WTC11 (cell line): ENCODE results near the gene HSPA4. TPM values are rescaled to one million over a fixed set of nuclear protein-coding genes. Genes with fewer than 3 reads are reported as not detected.
"Not testable (repeated sequence)": the region's sequence is repeated elsewhere in the genome, so short reads cannot be mapped to it uniquely, and the experiment has no call there.

Source experiments
- ATAC-seq: fragments of 200-7000 bp; cut with Tn5 transposase; 2 replicates; pipeline ENCODE4 v1.10.0; 2021; ENCODE audit warnings: mild to moderate bottlenecking, moderate library complexity
- CTCF ChIA-PET: fragments of 300-600 bp; sonication (Branson Sonifier 250); formaldehyde crosslinking; loops from one replicate; lab custom pipeline; 2021; ENCODE audit warnings: antibody characterized with exemption; lab: Charles Lee
- POLR2A ChIA-PET: fragments of 350-600 bp; sonication (Branson Sonifier 250); formaldehyde crosslinking; loops from one replicate; lab custom pipeline; 2021; ENCODE audit warnings: antibody characterized with exemption; lab: Charles Lee
- DNase-seq: peaks from one replicate; pipeline ENCODE4 v3.0.0; 2021; ENCODE audit warnings: low spot score
- H3K27ac Mint-ChIP-seq: 2 replicates; pipeline ENCODE4 v1.8.0; 2021; ENCODE audit warnings: mixed read lengths
- H3K27me3 Mint-ChIP-seq: 2 replicates; pipeline ENCODE4 v1.8.0; 2021; ENCODE audit warnings: low read depth, mild to moderate bottlenecking, moderate library complexity, mixed read lengths
- H3K36me3 Mint-ChIP-seq: 2 replicates; pipeline ENCODE4 v1.8.0; 2021; ENCODE audit warnings: mixed read lengths
- H3K4me1 Mint-ChIP-seq: 2 replicates; pipeline ENCODE4 v1.8.0; 2022; ENCODE audit warnings: mixed read lengths
- H3K4me3 Mint-ChIP-seq: 2 replicates; pipeline ENCODE4 v1.8.0; 2021; ENCODE audit warnings: mild to moderate bottlenecking, moderate library complexity, mixed read lengths
- H3K9me3 Mint-ChIP-seq: 2 replicates; pipeline ENCODE4 v1.8.0; 2021; ENCODE audit warnings: mixed read lengths
- FOXK1 ChIP-seq: sonication (generic); formaldehyde crosslinking; IDR thresholded peaks from 2 replicates; pipeline ENCODE4 v1.8.0; 2022; ENCODE audit warnings: mild to moderate bottlenecking, moderate library complexity, missing genetic modification reagents
- GRHL2 ChIP-seq: fragments of 250-450 bp; sonication (Bioruptor Pico); IDR thresholded peaks from 2 replicates; pipeline ENCODE4 v1.8.0; 2022; ENCODE audit warnings: mild to moderate bottlenecking, moderate library complexity; ENCODE audit not compliant: insufficient replicate concordance, severe bottlenecking
- HMGA2 ChIP-seq: fragments of 250-450 bp; sonication (Bioruptor Pico); IDR thresholded peaks from 2 replicates; pipeline ENCODE4 v1.4.0; 2021; ENCODE audit warnings: mild to moderate bottlenecking, moderate library complexity
- IRF2 ChIP-seq: sonication (generic); formaldehyde crosslinking; IDR thresholded peaks from 2 replicates; pipeline ENCODE4 v1.8.0; 2022; ENCODE audit warnings: low read depth, missing genetic modification reagents, borderline replicate concordance
- MXD4 ChIP-seq: fragments of 250-450 bp; sonication (Bioruptor Pico); IDR thresholded peaks from 2 replicates; pipeline ENCODE4 v1.8.0; 2021; ENCODE audit warnings: mild to moderate bottlenecking, moderate library complexity, borderline replicate concordance
- MYBL2 ChIP-seq: sonication (generic); formaldehyde crosslinking; IDR thresholded peaks from 2 replicates; pipeline ENCODE4 v1.8.1; 2023; ENCODE audit warnings: mild to moderate bottlenecking, moderate library complexity, missing genetic modification reagents
- TEAD1 ChIP-seq: sonication (generic); formaldehyde crosslinking; IDR thresholded peaks from 2 replicates; pipeline ENCODE4 v1.8.0; 2022; ENCODE audit warnings: mild to moderate bottlenecking, missing genetic modification reagents
- TP53 ChIP-seq: sonication (generic); formaldehyde crosslinking; IDR thresholded peaks from 2 replicates; pipeline ENCODE4 v1.8.1; 2023; ENCODE audit warnings: mild to moderate bottlenecking, missing genetic modification reagents
- ZNF232 ChIP-seq: sonication (generic); formaldehyde crosslinking; IDR thresholded peaks from 2 replicates; pipeline ENCODE4 v1.8.0; 2022; ENCODE audit warnings: mild to moderate bottlenecking, missing genetic modification reagents
- total RNA-seq: library from RNA; stranded (reverse); gene quantifications from 3 replicates; pipeline ENCODE4 v1.2.3, GENCODE V29; 2021
- TF ChIP-seq, protein P1 (sequence below): sonication (generic); formaldehyde crosslinking; IDR thresholded peaks from 2 replicates; pipeline ENCODE4 v1.8.0; 2022; ENCODE audit warnings: missing genetic modification reagents
- TF ChIP-seq, protein P2 (sequence below): fragments of 200-600 bp; IDR thresholded peaks from 2 replicates; pipeline ENCODE4 v1.8.0; 2022; ENCODE audit warnings: antibody characterized with exemption
- TF ChIP-seq, protein P3 (sequence below): sonication (generic); formaldehyde crosslinking; IDR thresholded peaks from 2 replicates; pipeline ENCODE4 v1.8.0; 2022; ENCODE audit warnings: mild to moderate bottlenecking, missing genetic modification reagents
- TF ChIP-seq, protein P4 (sequence below): sonication (generic); formaldehyde crosslinking; IDR thresholded peaks from 2 replicates; pipeline ENCODE4 v1.8.0; 2022; ENCODE audit warnings: mild to moderate bottlenecking, missing genetic modification reagents
- TF ChIP-seq, protein P5 (sequence below): sonication (generic); formaldehyde crosslinking; IDR thresholded peaks from 2 replicates; pipeline ENCODE4 v1.8.0; 2022; ENCODE audit warnings: mild to moderate bottlenecking, missing genetic modification reagents
- TF ChIP-seq, protein P6 (sequence below): fragments of 250-450 bp; sonication (Bioruptor Pico); IDR thresholded peaks from 2 replicates; pipeline ENCODE4 v2.1.2; 2022; ENCODE audit warnings: mild to moderate bottlenecking, moderate library complexity
- TF ChIP-seq, protein P7 (sequence below): fragments of 250-450 bp; sonication (Bioruptor Pico); conservative IDR thresholded peaks from 2 replicates; pipeline ENCODE4 v1.9.0; 2021; ENCODE audit warnings: mild to moderate bottlenecking

HSPA4 gene
- total RNA-seq, 1 experiment from 2014 or later: 363 TPM

DNA sequence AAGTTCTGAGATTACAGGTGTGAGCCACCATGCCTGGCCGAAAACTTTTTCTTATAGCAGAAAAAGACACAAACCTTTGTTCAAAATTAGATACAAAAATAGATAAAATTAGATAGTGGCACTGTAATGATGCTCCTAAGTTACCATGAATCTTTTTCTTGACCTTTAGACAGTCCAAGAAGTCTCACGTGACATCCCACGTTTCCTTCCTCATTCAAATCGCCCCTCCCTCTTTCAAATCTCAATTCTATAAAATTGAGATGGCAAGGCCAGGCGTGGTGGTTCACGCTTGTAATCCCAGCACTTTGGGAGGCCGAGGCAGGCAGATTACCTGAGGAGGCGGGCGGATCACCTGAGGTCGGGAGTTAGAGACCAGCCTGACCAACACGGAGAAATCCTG, 17.7 kb upstream of the HSPA4 start (continued):
- TF ChIP-seq, protein P1, sequence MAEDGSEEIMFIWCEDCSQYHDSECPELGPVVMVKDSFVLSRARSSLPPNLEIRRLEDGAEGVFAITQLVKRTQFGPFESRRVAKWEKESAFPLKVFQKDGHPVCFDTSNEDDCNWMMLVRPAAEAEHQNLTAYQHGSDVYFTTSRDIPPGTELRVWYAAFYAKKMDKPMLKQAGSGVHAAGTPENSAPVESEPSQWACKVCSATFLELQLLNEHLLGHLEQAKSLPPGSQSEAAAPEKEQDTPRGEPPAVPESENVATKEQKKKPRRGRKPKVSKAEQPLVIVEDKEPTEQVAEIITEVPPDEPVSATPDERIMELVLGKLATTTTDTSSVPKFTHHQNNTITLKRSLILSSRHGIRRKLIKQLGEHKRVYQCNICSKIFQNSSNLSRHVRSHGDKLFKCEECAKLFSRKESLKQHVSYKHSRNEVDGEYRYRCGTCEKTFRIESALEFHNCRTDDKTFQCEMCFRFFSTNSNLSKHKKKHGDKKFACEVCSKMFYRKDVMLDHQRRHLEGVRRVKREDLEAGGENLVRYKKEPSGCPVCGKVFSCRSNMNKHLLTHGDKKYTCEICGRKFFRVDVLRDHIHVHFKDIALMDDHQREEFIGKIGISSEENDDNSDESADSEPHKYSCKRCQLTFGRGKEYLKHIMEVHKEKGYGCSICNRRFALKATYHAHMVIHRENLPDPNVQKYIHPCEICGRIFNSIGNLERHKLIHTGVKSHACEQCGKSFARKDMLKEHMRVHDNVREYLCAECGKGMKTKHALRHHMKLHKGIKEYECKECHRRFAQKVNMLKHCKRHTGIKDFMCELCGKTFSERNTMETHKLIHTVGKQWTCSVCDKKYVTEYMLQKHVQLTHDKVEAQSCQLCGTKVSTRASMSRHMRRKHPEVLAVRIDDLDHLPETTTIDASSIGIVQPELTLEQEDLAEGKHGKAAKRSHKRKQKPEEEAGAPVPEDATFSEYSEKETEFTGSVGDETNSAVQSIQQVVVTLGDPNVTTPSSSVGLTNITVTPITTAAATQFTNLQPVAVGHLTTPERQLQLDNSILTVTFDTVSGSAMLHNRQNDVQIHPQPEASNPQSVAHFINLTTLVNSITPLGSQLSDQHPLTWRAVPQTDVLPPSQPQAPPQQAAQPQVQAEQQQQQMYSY (CRISPR knock-in tag): no peak
- TF ChIP-seq, protein P2, sequence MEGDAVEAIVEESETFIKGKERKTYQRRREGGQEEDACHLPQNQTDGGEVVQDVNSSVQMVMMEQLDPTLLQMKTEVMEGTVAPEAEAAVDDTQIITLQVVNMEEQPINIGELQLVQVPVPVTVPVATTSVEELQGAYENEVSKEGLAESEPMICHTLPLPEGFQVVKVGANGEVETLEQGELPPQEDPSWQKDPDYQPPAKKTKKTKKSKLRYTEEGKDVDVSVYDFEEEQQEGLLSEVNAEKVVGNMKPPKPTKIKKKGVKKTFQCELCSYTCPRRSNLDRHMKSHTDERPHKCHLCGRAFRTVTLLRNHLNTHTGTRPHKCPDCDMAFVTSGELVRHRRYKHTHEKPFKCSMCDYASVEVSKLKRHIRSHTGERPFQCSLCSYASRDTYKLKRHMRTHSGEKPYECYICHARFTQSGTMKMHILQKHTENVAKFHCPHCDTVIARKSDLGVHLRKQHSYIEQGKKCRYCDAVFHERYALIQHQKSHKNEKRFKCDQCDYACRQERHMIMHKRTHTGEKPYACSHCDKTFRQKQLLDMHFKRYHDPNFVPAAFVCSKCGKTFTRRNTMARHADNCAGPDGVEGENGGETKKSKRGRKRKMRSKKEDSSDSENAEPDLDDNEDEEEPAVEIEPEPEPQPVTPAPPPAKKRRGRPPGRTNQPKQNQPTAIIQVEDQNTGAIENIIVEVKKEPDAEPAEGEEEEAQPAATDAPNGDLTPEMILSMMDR: no peak
- TF ChIP-seq, protein P3, sequence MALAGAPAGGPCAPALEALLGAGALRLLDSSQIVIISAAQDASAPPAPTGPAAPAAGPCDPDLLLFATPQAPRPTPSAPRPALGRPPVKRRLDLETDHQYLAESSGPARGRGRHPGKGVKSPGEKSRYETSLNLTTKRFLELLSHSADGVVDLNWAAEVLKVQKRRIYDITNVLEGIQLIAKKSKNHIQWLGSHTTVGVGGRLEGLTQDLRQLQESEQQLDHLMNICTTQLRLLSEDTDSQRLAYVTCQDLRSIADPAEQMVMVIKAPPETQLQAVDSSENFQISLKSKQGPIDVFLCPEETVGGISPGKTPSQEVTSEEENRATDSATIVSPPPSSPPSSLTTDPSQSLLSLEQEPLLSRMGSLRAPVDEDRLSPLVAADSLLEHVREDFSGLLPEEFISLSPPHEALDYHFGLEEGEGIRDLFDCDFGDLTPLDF (CRISPR knock-in tag): no peak
- TF ChIP-seq FOXK1 (CRISPR knock-in tag) (no peak), MYBL2 (CRISPR knock-in tag) (no peak), GRHL2 (no peak)
- TF ChIP-seq, protein P4, sequence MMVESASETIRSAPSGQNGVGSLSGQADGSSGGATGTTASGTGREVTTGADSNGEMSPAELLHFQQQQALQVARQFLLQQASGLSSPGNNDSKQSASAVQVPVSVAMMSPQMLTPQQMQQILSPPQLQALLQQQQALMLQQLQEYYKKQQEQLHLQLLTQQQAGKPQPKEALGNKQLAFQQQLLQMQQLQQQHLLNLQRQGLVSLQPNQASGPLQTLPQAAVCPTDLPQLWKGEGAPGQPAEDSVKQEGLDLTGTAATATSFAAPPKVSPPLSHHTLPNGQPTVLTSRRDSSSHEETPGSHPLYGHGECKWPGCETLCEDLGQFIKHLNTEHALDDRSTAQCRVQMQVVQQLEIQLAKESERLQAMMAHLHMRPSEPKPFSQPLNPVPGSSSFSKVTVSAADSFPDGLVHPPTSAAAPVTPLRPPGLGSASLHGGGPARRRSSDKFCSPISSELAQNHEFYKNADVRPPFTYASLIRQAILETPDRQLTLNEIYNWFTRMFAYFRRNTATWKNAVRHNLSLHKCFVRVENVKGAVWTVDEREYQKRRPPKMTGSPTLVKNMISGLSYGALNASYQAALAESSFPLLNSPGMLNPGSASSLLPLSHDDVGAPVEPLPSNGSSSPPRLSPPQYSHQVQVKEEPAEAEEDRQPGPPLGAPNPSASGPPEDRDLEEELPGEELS: no peak

DNA sequence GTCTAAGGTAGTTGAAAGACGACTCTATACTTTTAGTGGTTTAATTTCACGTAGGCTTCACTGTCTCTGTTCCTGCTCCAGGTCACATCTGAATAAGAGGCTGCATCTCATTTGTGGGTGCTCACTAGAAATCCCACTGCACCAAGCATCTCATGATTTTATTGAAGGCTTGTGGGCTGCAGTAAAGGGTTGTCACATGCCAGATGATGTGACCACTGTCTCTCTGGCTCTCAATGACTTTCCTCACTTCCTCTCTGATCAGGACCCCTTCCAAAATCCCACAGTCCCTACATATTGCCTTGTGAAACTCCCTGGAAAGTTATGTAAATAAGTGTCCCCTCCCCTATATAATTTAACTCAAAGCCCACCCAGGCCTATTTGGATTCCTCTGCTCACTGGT, 16.6 kb upstream of the HSPA4 start:
- no peak overlapping the region for H3K4me3 Mint-ChIP-seq
- no peaks in the 10 kb centered on the region for H3K9me3 Mint-ChIP-seq
- POLR2A ChIA-PET: interaction anchor here (0.6 kb wide), 1 partner anchor 18 kb away, joined by 3 read pairs; no protein-coding TSS in a partner anchor
- TF ChIP-seq, protein P5, sequence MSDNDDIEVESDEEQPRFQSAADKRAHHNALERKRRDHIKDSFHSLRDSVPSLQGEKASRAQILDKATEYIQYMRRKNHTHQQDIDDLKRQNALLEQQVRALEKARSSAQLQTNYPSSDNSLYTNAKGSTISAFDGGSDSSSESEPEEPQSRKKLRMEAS (CRISPR knock-in tag): no peak
- CTCF ChIA-PET: interaction anchor here (0.6 kb wide), 1 partner anchor 1771 kb away, joined by 4 read pairs; no protein-coding TSS in a partner anchor
- peaks cover 13% of the 10 kb centered on the region for H3K4me1 Mint-ChIP-seq
- no peaks in the 10 kb centered on the region for H3K36me3 Mint-ChIP-seq
- H3K27me3 Mint-ChIP-seq: no peaks in the 10 kb centered on the region
- no peak for DNase-seq
- no peak overlapping the region for H3K27ac Mint-ChIP-seq
- no peak for ATAC-seq

DNA sequence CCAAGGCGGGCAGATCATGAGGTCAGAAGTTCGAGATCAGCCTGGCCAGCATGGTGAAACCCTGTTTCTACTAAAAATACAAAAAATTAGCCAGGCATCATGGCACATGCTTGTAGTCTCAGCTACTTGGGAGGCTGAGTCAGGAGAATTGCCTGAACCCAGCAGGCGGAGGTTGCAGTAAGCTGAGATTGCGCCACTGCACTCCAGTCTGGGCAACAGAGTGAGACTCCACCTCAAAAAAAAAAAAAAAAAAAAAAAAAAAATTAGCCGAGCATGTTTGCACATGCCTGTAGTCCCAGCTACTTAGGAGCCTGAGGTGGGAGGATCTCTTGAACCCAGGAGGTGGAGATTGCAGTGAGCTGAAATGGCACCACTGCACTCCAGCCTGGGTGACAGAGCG, 15.1 kb upstream of the HSPA4 start:
- H3K9me3 Mint-ChIP-seq, DNase-seq, ATAC-seq, H3K4me3 Mint-ChIP-seq, POLR2A ChIA-PET, H3K36me3 Mint-ChIP-seq, H3K27ac Mint-ChIP-seq, CTCF ChIA-PET, H3K27me3 Mint-ChIP-seq: not testable (repeated sequence)
- peaks cover 16% of the 10 kb centered on the region for H3K4me1 Mint-ChIP-seq

DNA sequence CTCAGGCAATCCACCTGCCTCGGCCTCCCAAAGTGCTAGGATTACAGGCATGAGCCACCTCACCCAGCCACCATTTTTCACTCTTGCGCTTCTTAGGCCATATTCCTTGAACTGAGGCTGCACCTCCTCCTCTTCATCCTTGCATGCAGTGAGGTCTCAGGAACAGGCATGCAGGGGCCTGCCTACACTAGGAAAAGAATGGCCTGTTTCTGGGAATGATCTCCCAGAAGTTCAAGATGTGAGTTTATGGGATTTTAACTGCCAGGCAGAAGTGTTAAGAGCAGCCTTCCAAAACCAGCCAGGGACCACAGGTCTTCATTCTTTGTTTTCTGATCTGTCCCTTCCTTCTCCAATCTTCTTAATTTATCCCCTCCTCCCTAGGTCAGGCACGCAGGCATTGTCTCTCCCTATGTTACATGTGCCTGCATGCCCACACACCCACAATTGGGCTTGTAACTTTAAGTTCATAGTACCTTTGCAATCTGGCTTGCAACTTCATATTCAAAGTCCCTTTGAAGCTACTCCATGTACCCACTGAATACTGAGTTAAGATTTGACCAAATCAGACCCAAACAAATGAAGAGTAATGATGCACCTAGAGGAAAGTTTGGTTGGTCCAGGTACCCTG, 10.5 kb upstream of the HSPA4 start:
- ATAC-seq (no peak), DNase-seq (no peak)
- Mint-ChIP-seq H3K9me3 (no peaks in the 10 kb centered on the region), H3K4me3 (no peak overlapping the region), H3K27ac (peak overlapping the region; percentile 35; the same call in 1 of the 2 replicates), H3K4me1 (peaks cover 13% of the 10 kb centered on the region), H3K36me3 (no peaks in the 10 kb centered on the region), H3K27me3 (no peaks in the 10 kb centered on the region)
- ChIA-PET CTCF (no interaction called here), POLR2A (no interaction called here)
- TF ChIP-seq TEAD1 (CRISPR knock-in tag) (no peak), HMGA2 (CRISPR knock-in tag) (no peak), TP53 (CRISPR knock-in tag) (no peak), MXD4 (CRISPR knock-in tag) (no peak), ZNF232 (no peak), IRF2 (CRISPR knock-in tag) (no peak)
- TF ChIP-seq, protein P6, sequence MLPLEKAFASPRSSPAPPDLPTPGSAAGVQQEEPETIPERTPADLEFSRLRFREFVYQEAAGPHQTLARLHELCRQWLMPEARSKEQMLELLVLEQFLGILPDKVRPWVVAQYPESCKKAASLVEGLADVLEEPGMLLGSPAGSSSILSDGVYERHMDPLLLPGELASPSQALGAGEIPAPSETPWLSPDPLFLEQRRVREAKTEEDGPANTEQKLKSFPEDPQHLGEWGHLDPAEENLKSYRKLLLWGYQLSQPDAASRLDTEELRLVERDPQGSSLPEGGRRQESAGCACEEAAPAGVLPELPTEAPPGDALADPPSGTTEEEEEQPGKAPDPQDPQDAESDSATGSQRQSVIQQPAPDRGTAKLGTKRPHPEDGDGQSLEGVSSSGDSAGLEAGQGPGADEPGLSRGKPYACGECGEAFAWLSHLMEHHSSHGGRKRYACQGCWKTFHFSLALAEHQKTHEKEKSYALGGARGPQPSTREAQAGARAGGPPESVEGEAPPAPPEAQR (CRISPR knock-in tag): no peak
- TF ChIP-seq, protein P7, sequence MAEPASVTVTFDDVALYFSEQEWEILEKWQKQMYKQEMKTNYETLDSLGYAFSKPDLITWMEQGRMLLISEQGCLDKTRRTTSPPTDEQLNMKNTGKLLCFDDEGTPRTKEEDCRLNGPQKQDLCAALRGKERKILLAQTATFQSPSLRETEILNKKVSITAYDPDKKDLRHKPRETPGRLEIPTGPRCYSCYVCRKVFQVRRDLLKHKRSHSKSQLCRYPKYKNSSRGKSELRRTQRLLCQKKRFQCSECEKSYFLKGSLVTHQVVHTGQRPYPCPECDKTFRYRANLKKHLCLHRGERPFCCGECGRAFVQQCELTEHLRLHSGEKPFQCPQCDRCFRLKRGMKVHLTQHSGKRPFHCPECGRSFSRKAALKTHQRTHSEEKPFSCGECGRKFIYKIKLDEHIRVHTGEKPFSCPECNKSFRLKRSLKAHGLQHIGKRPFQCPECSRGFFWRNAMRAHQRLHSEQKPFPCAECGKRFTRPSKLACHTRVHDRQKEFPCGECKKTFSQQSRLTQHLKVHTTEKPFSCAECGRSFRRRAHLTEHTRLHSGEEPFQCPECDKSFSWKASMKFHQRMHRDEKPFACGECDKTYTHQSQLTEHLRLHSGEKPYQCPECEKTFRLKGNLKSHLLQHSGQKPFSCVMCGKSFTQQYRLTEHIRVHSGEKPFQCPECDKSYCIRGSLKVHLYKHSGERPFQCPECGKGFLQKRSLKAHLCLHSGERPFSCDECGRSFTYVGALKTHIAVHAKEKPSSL (CRISPR knock-in tag): no peak
